Lower leg skin (tissue), 3 donors: Measurements from ENCODE around the gene MAMSTR.

Experiments
- POLR2A ChIP-seq, 2 donors: fragments of 450-650 bp; IDR thresholded peaks; one replicate each; pipeline ENCODE4 v1.6.1; 2016 to 2017; ENCODE audit warnings: antibody characterized with exemption in 2 of 2, mild to moderate bottlenecking in 1 of 2, moderate library complexity in 1 of 2
- TF ChIP-seq, protein P1 (sequence below), 3 donors: fragments of 450-650 bp; IDR thresholded peaks; one replicate each; pipeline ENCODE4 v1.5.1; 2016; ENCODE audit warnings: antibody characterized with exemption in 3 of 3, mild to moderate bottlenecking in 3 of 3, moderate library complexity in 2 of 3

DNA sequence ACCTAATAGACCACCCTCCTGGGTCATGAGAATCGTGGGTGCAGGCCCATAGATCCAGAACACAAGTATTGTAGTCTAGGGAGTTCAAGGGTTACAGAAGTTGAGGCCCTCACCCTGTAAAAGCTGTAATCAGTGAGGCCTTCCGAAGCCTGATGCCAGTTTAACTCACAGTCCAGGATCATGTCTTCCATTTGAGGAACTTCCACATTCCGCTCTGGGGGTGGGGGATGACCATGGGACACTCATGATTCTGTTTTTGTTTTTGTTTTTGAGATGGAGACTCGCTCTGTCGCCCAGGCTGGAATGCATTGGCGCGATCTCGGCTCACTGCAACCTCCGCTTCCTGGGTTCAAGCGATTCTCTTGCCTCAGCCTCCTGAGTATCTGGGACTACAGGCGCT lies 22.6 kb upstream of the MAMSTR start:
- no peak for TF ChIP-seq POLR2A (IDR thresholded peaks at IDR 0.05)
- TF ChIP-seq, protein P1, sequence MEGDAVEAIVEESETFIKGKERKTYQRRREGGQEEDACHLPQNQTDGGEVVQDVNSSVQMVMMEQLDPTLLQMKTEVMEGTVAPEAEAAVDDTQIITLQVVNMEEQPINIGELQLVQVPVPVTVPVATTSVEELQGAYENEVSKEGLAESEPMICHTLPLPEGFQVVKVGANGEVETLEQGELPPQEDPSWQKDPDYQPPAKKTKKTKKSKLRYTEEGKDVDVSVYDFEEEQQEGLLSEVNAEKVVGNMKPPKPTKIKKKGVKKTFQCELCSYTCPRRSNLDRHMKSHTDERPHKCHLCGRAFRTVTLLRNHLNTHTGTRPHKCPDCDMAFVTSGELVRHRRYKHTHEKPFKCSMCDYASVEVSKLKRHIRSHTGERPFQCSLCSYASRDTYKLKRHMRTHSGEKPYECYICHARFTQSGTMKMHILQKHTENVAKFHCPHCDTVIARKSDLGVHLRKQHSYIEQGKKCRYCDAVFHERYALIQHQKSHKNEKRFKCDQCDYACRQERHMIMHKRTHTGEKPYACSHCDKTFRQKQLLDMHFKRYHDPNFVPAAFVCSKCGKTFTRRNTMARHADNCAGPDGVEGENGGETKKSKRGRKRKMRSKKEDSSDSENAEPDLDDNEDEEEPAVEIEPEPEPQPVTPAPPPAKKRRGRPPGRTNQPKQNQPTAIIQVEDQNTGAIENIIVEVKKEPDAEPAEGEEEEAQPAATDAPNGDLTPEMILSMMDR (IDR thresholded peaks at IDR 0.05), result no peak
